IMR-90 (cell line): ENCODE data around the gene PTPRN2. TPM values are rescaled to one million over a fixed set of nuclear protein-coding genes. Genes with fewer than 3 reads are reported as not detected.

Experiments
- ATAC-seq: fragments of 200-7000 bp; cut with Tn5 transposase; 2 replicates; pipeline ENCODE4 v1.9.1; 2020; ENCODE audit warnings: low read depth, mild to moderate bottlenecking, moderate library complexity
- BruUV-seq: library from RNA; stranded (reverse); fragments of 400-500 nt; replicated peaks from 2 replicates; lab custom pipeline; 2021; lab: Mats Ljungman, UMichigan
- CTCF ChIA-PET: fragments of 300-600 bp; formaldehyde crosslinking; extraction: SDS; loops from one replicate; lab custom pipeline; 2021; ENCODE audit warnings: antibody characterized with exemption; lab: Yijun Ruan, JAX
- POLR2A ChIA-PET: fragments of 300-600 bp; sonication (Branson Sonifier 250); formaldehyde crosslinking; loops from one replicate; lab custom pipeline; 2022; ENCODE audit warnings: antibody characterized with exemption; ENCODE audit not compliant: unreplicated experiment; lab: Charles Lee
- DNase-seq: peaks from one replicate; pipeline ENCODE4 v3.0.0; 2013
- H2AFZ ChIP-seq: replicated peaks from 2 replicates; pipeline ENCODE3; 2013; ENCODE audit warnings: low read length, mild to moderate bottlenecking; ENCODE audit not compliant: poor library complexity
- H2AK5ac ChIP-seq: 2 replicates; pipeline ENCODE4 v1.6.1; 2013; ENCODE audit warnings: low read depth, low read length, inconsistent platforms
- H2AK9ac ChIP-seq: replicated peaks from 2 replicates; pipeline ENCODE3; 2013; ENCODE audit warnings: mild to moderate bottlenecking, low read depth, low read length, moderate library complexity; ENCODE audit not compliant: poor library complexity
- H2BK120ac ChIP-seq: 2 replicates; pipeline ENCODE4 v1.6.1; 2013; ENCODE audit warnings: low read depth, low read length, inconsistent platforms
- H2BK15ac ChIP-seq: 3 replicates; pipeline ENCODE4 v1.6.1; 2013; ENCODE audit warnings: low read depth, low read length, inconsistent platforms
- H2BK20ac ChIP-seq: 2 replicates; pipeline ENCODE4 v1.6.1; 2013; ENCODE audit warnings: low read depth, mild to moderate bottlenecking, inconsistent platforms, low read length, moderate library complexity
- H2BK5ac ChIP-seq: 2 replicates; pipeline ENCODE4 v1.6.1; 2013; ENCODE audit warnings: mild to moderate bottlenecking, low read depth, low read length, inconsistent platforms; ENCODE audit not compliant: poor library complexity, severe bottlenecking
- H3K14ac ChIP-seq: replicated peaks from 2 replicates; pipeline ENCODE4 v1.6.1; 2013; ENCODE audit warnings: low read depth, low read length, inconsistent platforms
- H3K18ac ChIP-seq: 2 replicates; pipeline ENCODE4 v1.6.1; 2013; ENCODE audit warnings: low read depth, low read length, control low read depth
- H3K23ac ChIP-seq: 2 replicates; pipeline ENCODE4 v1.6.1; 2013; ENCODE audit warnings: low read depth, low read length, inconsistent platforms
- H3K27ac ChIP-seq: 2 replicates; pipeline ENCODE4 v1.5.1; 2013; ENCODE audit warnings: mild to moderate bottlenecking, control low read depth, low read length; ENCODE audit not compliant: insufficient read depth
- H3K27me3 ChIP-seq: 2 replicates; pipeline ENCODE4 v1.6.1; 2013; ENCODE audit warnings: low read length; ENCODE audit not compliant: control insufficient read depth, insufficient read depth
- H3K36me3 ChIP-seq: 2 replicates; pipeline ENCODE4 v1.6.1; 2013; ENCODE audit warnings: low read length, mixed read lengths; ENCODE audit not compliant: control insufficient read depth, insufficient read depth
- H3K4ac ChIP-seq: 2 replicates; pipeline ENCODE4 v1.6.1; 2013; ENCODE audit warnings: low read depth, low read length, inconsistent platforms
- H3K4me1 ChIP-seq: 2 replicates; pipeline ENCODE4 v1.6.1; 2013; ENCODE audit warnings: low read length, mixed read lengths; ENCODE audit not compliant: control insufficient read depth, insufficient read depth
- H3K4me2 ChIP-seq: 2 replicates; pipeline ENCODE4 v1.6.1; 2013; ENCODE audit warnings: low read depth, mild to moderate bottlenecking, control low read depth, low read length, moderate library complexity
- H3K4me3 ChIP-seq: 2 replicates; pipeline ENCODE4 v1.5.1; 2013; ENCODE audit warnings: low read depth, mild to moderate bottlenecking, control low read depth, low read length, moderate library complexity; ENCODE audit not compliant: insufficient read depth
- H3K56ac ChIP-seq: 2 replicates; pipeline ENCODE4 v1.6.1; 2013; ENCODE audit warnings: low read length, inconsistent platforms; ENCODE audit not compliant: insufficient read depth; ENCODE audit errors: extremely low read depth
- H3K79me1 ChIP-seq, 2 experiments: 2 replicates each; pipeline ENCODE4 v1.6.1; 2013; ENCODE audit warnings: low read length in 2 of 2, inconsistent platforms in 1 of 2, low read depth in 1 of 2
- H3K9ac ChIP-seq: 2 replicates; pipeline ENCODE4 v1.6.1; 2013; ENCODE audit warnings: low read depth, low read length, control low read depth
- H3K9me1 ChIP-seq: 2 replicates; pipeline ENCODE4 v1.6.1; 2013; ENCODE audit warnings: low read length, inconsistent platforms; ENCODE audit not compliant: insufficient read depth
- H3K9me3 ChIP-seq: 2 replicates; pipeline ENCODE4 v1.6.1; 2013; ENCODE audit warnings: low read length; ENCODE audit not compliant: control insufficient read depth, insufficient read depth
- H4K20me1 ChIP-seq: 2 replicates; pipeline ENCODE4 v1.6.1; 2013; ENCODE audit warnings: low read length, inconsistent platforms; ENCODE audit not compliant: insufficient read depth
- H4K5ac ChIP-seq: 2 replicates; pipeline ENCODE4 v1.6.1; 2013; ENCODE audit warnings: mild to moderate bottlenecking, low read depth, low read length, control low read depth
- H4K8ac ChIP-seq, 2 experiments: 2 replicates each; pipeline ENCODE4 v1.6.1; 2013; ENCODE audit warnings: low read depth in 2 of 2, low read length in 2 of 2, control low read depth in 1 of 2, inconsistent platforms in 1 of 2
- H4K91ac ChIP-seq: 2 replicates; pipeline ENCODE4 v1.6.1; 2013; ENCODE audit warnings: low read depth, low read length, inconsistent platforms; ENCODE audit not compliant: insufficient read depth
- CEBPB ChIP-seq: IDR thresholded peaks from 2 replicates; pipeline ENCODE4 v1.6.1; 2012; ENCODE audit warnings: low read depth, low read length, improper control_type of control experiment
- FOS ChIP-seq: fragments of 150-350 bp; IDR thresholded peaks from 2 replicates; pipeline ENCODE4 v1.6.1; 2016; ENCODE audit warnings: low read depth, low read length
- MXI1 ChIP-seq: IDR thresholded peaks from 2 replicates; pipeline ENCODE4 v1.6.1; 2012; ENCODE audit warnings: low read depth, mild to moderate bottlenecking, low read length, moderate library complexity, borderline replicate concordance
- NFE2L2 ChIP-seq: fragments of 150-350 bp; IDR thresholded peaks from 2 replicates; pipeline ENCODE4 v1.6.1; 2016; ENCODE audit warnings: low read depth, mild to moderate bottlenecking, low read length
- WGBS, 2 experiments: methylation state at CpG; one replicate each; pipeline versions ENCODE4 v1.1.5 to v1.1.7; 2013; ENCODE audit warnings: missing lambda C conversion rate in 2 of 2; ENCODE audit not compliant: insufficient read length in 1 of 2; ENCODE audit errors: extremely low coverage in 2 of 2; 5-methylcytosine and 5-hydroxymethylcytosine counted together
- dilution Hi-C: fragments of 300-500 bp; cut with HindIII; formaldehyde crosslinking; loops from one replicate; pipeline ENCODE4 v1.14.3; 2018; ENCODE audit warnings: low sequenced_read_pairs; ENCODE audit not compliant: unreplicated experiment
- in situ Hi-C: fragments of 300-500 bp; cut with MboI; formaldehyde crosslinking; loops from 3 replicates; pipeline ENCODE4 v1.14.3; 2019; ENCODE audit warnings: low sequenced_read_pairs, inconsistent platforms, mixed read lengths
- intact Hi-C: fragments of 100-400 bp; cut with micrococcal nuclease; formaldehyde crosslinking; loops from 2 replicates; pipeline ENCODE4 v1.10.0; 2022
- polyA plus RNA-seq, 3 experiments: library from polyadenylated mRNA; depleted of rRNA; stranded (reverse); fragments of >200 nt; gene quantifications; 2 replicates each; pipeline ENCODE4 v1.2.3, GENCODE V29; 2012; ENCODE audit warnings: low replicate concordance in 1 of 3
- total RNA-seq: library from RNA; depleted of rRNA; stranded (reverse); fragments of >200 nt; gene quantifications from 2 replicates; pipeline ENCODE4 v1.2.3, GENCODE V29; 2012
- TF ChIP-seq, protein P1 (sequence below): conservative IDR thresholded peaks from 2 replicates; pipeline ENCODE4 v1.5.1; 2012; ENCODE audit warnings: mild to moderate bottlenecking, low read depth, low read length, improper control_type of control experiment

The PTPRN2 gene
- total and polyA plus RNA-seq, 2 of the 4 experiments (the other 2 are of a cell fraction) = 0.03 TPM; not detected in 1

DNA sequence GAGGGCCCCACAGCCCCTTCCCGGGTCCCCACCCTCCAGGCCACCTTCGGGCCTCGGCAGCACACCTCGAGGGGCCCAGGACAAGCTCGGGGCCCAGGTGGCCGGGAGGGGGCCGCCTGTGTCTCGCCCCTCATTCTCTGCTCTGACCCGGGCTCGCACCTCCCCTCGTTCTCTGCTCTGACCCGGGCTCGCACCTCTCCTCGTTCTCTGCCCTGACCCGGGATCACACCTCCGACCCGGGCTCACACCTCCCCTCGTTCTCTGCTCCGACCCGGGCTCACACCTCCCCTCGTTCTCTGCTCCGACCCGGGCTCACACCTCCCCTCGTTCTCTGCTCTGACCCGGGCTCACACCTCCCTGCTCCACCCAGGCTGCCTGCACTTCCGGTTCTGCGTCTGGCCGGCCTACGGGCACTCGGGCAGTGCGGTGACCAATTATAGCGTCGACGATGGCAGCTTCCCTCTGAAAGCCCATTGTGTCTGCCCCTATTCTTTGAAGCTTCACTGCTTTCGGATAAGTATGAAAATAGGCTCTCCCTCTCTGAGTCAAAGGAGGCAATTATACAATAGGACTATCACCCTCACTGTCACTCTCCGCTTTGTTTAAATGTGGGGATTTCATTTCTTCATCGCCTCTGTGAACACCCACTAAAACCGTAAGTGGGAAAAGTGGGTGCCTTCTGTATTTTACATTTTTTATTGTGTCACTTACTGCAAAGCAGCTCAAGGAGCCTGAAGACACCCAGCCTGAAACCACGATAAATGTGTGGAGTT, 793.5 kb downstream of the PTPRN2 start:
- no peak overlapping the region for H3K23ac ChIP-seq
- WGBS, 2 experiments = 63% methylated on average over 16 of the region's 39 CpGs; no CpG with 5 or more reads in 1 of the 2 experiments
- no peak overlapping the region for H3K4me2 ChIP-seq
- DNase-seq (no peak), ATAC-seq (no peak)
- H4K91ac ChIP-seq = no peak overlapping the region
- no peak overlapping the region for H2BK20ac ChIP-seq
- intact Hi-C loops = no loop called here
- CTCF ChIA-PET = no interaction called here
- no peak overlapping the region for H2AK5ac ChIP-seq
- H3K4ac ChIP-seq = no peak overlapping the region
- H4K5ac ChIP-seq = no peak overlapping the region
- H3K36me3 ChIP-seq = no peaks in the 10 kb centered on the region
- no peak overlapping the region for H4K8ac ChIP-seq
- H2BK120ac ChIP-seq = no peak overlapping the region
- H4K20me1 ChIP-seq = no peaks in the 10 kb centered on the region
- no peak overlapping the region for H2BK5ac ChIP-seq
- H2AFZ ChIP-seq = no peak overlapping the region
- peaks cover 62% of the 10 kb centered on the region for H3K9me3 ChIP-seq
- no peaks in the 10 kb centered on the region for H3K79me1 ChIP-seq
- in situ Hi-C loops = no loop called here
- H3K27ac ChIP-seq = no peak overlapping the region
- POLR2A ChIA-PET = no interaction called here
- no peak overlapping the region for H2AK9ac ChIP-seq
- dilution Hi-C loops = no loop called here
- no peaks in the 10 kb centered on the region for H3K27me3 ChIP-seq
- no peaks in the 10 kb centered on the region for H3K4me1 ChIP-seq
- no peak overlapping the region for H3K9ac ChIP-seq
- no peak overlapping the region for H3K18ac ChIP-seq
- H3K56ac ChIP-seq = no peak overlapping the region
- no peak overlapping the region for H2BK15ac ChIP-seq
- no peak overlapping the region for H3K4me3 ChIP-seq
- BruUV-seq = no TSS peak
- H3K9me1 ChIP-seq = no peaks in the 10 kb centered on the region
- TF ChIP-seq FOS (no peak), MXI1 (no peak), CEBPB (no peak), NFE2L2 (no peak)
- TF ChIP-seq, protein P1, sequence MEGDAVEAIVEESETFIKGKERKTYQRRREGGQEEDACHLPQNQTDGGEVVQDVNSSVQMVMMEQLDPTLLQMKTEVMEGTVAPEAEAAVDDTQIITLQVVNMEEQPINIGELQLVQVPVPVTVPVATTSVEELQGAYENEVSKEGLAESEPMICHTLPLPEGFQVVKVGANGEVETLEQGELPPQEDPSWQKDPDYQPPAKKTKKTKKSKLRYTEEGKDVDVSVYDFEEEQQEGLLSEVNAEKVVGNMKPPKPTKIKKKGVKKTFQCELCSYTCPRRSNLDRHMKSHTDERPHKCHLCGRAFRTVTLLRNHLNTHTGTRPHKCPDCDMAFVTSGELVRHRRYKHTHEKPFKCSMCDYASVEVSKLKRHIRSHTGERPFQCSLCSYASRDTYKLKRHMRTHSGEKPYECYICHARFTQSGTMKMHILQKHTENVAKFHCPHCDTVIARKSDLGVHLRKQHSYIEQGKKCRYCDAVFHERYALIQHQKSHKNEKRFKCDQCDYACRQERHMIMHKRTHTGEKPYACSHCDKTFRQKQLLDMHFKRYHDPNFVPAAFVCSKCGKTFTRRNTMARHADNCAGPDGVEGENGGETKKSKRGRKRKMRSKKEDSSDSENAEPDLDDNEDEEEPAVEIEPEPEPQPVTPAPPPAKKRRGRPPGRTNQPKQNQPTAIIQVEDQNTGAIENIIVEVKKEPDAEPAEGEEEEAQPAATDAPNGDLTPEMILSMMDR = no peak
- H3K14ac ChIP-seq = no peak overlapping the region
